ENCODE results near the gene MXD1.

GRCh38 chr2:69948963-69949645 is 34.2 kb downstream of the MXD1 start:
- TF ChIP-seq CEBPB (IDR thresholded peaks at IDR 0.05) (no peak), FOXS1 (CRISPR knock-in tag; IDR thresholded peaks at IDR 0.05) (no peak), SREBF2 (IDR thresholded peaks at IDR 0.05) (no peak), EP300 (IDR thresholded peaks at IDR 0.05) (no peak), CTCF (IDR thresholded peaks at IDR 0.05) (no peak), NFE2L2 (conservative IDR thresholded peaks at IDR 0.05; ENCODE audit: low read length) (no peak), POLR2A (IDR thresholded peaks at IDR 0.05; ENCODE audit: low read length) (no peak)
